ELF-1 (cell line): ENCODE data around the gene SOD3.
A peak's percentile ranks its signal among the peaks of the same experiment; 100 is the strongest.

Source experiments
- DNase-seq: peaks from one replicate; pipeline ENCODE4 v3.0.0-alpha.2; 2016; ENCODE audit warnings: low read depth, low spot score

SOD3 gene

GRCh38 chr4:24794916-24795665, at the start of gene SOD3:
Gene SOD3 (plus strand): TSS chr4:24795573. CDS start chr4:24799522, 3,949 bp downstream.
- DNase-seq = peak; percentile 91

GRCh38 chr4:24747234-24747975, 48.0 kb upstream of the SOD3 start:
- DNase-seq = no peak

GRCh38 chr4:24748023-24748422, 47.4 kb upstream of the SOD3 start:
- no peak for DNase-seq

GRCh38 chr4:24748758-24749350, 46.5 kb upstream of the SOD3 start:
- no peak for DNase-seq

- no peak for DNase-seq
Observed at GRCh38 chr4:24750106-24750505, 45.3 kb upstream of the SOD3 start.

GRCh38 chr4:24751926-24752539, 43.3 kb upstream of the SOD3 start:
- DNase-seq = no peak

GRCh38 chr4:24753519-24753918, 41.9 kb upstream of the SOD3 start:
- no peak for DNase-seq

GRCh38 chr4:24754571-24754970, 40.8 kb upstream of the SOD3 start:
- DNase-seq = no peak

- peak; percentile 29 for DNase-seq
Observed at GRCh38 chr4:24763631-24764297, 31.6 kb upstream of the SOD3 start.

GRCh38 chr4:24764345-24764744, 31.0 kb upstream of the SOD3 start:
- no peak for DNase-seq

GRCh38 chr4:24765376-24765988, 29.9 kb upstream of the SOD3 start:
- DNase-seq = no peak

GRCh38 chr4:24768006-24768405, 27.4 kb upstream of the SOD3 start:
- DNase-seq = no peak

GRCh38 chr4:24768604-24769003, 26.8 kb upstream of the SOD3 start:
- DNase-seq = no peak

GRCh38 chr4:24769571-24769970, 25.8 kb upstream of the SOD3 start:
- DNase-seq = no peak

GRCh38 chr4:24770032-24770584, 25.3 kb upstream of the SOD3 start:
- DNase-seq = no peak

- no peak for DNase-seq
Observed at GRCh38 chr4:24770667-24771066, 24.7 kb upstream of the SOD3 start.

- no peak for DNase-seq
Observed at GRCh38 chr4:24771241-24771640, 24.1 kb upstream of the SOD3 start.

GRCh38 chr4:24772061-24772705, 23.2 kb upstream of the SOD3 start:
- no peak for DNase-seq

- no peak for DNase-seq
Observed at GRCh38 chr4:24772952-24773351, 22.4 kb upstream of the SOD3 start.

GRCh38 chr4:24774452-24774851, 20.9 kb upstream of the SOD3 start:
- DNase-seq = no peak
